ENCODE data around the gene OR2V2.

DNA sequence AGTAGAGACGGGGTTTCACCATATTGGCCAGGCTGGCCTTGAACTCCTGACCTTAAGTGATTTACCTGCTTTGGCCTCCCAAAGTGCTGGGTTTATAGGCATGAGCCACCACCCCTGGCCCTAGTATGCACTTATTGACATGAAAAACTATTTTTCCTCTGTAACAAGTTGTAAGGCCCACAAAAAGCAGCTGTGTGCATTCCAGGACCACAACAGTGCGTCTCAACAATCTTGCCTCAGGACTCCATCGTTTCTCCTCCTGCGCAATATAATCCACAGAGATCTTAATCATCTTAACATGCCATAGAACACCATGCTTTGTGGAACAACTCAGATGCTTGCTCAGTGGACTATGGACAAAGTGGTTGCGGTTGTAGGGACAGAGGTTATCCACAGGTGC, 26.6 kb upstream of the OR2V2 start:
- no peak for TF ChIP-seq ZFP3 (CRISPR knock-in tag; IDR thresholded peaks at IDR 0.05)
- no peak for TF ChIP-seq ZNF8 (CRISPR knock-in tag; IDR thresholded peaks at IDR 0.05)
- TF ChIP-seq ZFP30 (CRISPR knock-in tag; IDR thresholded peaks at IDR 0.05) = no peak
- no peak for TF ChIP-seq GLIS3 (CRISPR knock-in tag; IDR thresholded peaks at IDR 0.05)
- TF ChIP-seq, protein P1, sequence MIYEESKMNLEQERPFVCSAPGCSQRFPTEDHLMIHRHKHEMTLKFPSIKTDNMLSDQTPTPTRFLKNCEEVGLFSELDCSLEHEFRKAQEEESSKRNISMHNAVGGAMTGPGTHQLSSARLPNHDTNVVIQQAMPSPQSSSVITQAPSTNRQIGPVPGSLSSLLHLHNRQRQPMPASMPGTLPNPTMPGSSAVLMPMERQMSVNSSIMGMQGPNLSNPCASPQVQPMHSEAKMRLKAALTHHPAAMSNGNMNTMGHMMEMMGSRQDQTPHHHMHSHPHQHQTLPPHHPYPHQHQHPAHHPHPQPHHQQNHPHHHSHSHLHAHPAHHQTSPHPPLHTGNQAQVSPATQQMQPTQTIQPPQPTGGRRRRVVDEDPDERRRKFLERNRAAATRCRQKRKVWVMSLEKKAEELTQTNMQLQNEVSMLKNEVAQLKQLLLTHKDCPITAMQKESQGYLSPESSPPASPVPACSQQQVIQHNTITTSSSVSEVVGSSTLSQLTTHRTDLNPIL (CRISPR knock-in tag; IDR thresholded peaks at IDR 0.05; ENCODE audit: low read depth) = no peak
- no peak for TF ChIP-seq RARB (CRISPR knock-in tag; IDR thresholded peaks at IDR 0.05)
